HL-60 (cell line): ENCODE results near the gene SMOC2.

ENCODE experiments used
- CTCF ChIP-seq: IDR thresholded peaks from one replicate; pipeline ENCODE4 v1.5.1; 2011; ENCODE audit warnings: low read length, control low read depth, inconsistent platforms; ENCODE audit not compliant: insufficient read depth
- GABPA ChIP-seq: IDR thresholded peaks from 2 replicates; pipeline ENCODE4 v1.6.1; 2012; ENCODE audit warnings: low read depth
- POLR2AphosphoS5 ChIP-seq: IDR thresholded peaks from 2 replicates; pipeline ENCODE4 v1.6.1; 2012; ENCODE audit warnings: low read depth
- REST ChIP-seq: IDR thresholded peaks from 2 replicates; pipeline ENCODE4 v1.6.1; 2012; ENCODE audit warnings: low read depth; ENCODE audit not compliant: insufficient replicate concordance
- SPI1 ChIP-seq: IDR thresholded peaks from 2 replicates; pipeline ENCODE4 v1.6.1; 2012; ENCODE audit warnings: low read depth, mild to moderate bottlenecking, borderline replicate concordance

DNA sequence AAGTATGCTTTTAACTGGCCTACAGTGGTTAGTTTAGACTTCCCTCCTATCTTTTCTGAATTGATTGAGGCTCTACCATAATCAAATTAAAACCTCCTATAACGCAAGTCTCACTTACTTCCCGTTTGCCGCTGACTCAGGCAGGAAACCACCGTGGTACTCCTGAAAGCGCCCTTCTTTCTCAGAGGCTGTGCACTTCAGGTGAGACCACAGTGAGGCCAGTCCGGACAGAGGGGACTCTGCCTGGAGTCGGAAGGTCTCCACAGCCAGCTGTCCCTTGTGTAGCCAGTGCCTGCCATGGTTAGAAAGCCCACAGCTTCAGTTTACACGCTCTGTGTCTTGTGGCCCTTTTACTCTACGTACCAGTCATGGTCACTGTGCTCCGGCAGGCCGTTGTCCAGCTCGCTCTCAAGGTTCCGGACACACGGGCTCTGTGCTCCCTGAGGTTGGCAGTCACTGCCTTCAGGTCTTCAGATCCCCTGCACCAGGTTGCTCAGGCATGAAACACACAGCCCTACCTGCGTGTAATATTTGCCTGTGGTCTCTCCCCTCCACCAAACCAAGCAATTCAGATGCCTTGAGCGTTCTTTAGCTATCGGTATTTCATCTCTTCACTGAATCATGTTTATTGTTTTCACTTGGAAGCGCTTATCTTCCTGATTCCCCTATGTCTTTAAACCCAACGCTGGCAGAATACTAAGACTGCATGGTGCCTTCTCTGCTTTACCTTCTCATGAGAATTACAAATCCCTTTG is 178.8 kb downstream of the SMOC2 start:
- no peak for TF ChIP-seq CTCF
- no peak for TF ChIP-seq SPI1
- TF ChIP-seq POLR2AphosphoS5: no peak
- TF ChIP-seq GABPA: no peak
- TF ChIP-seq REST: no peak
